ENCODE data around the gene SRPK2.
A peak's percentile ranks its signal among the peaks of the same experiment; 100 is the strongest.
"Not testable (repeated sequence)": the region's sequence is repeated elsewhere in the genome, so short reads cannot be mapped to it uniquely, and the experiment has no call there.

SRPK2 gene

GRCh38 chr7:105297309-105297708 is 91.4 kb downstream of the SRPK2 start:
- DNase-seq: no peak

GRCh38 chr7:105296491-105296890 is 92.2 kb downstream of the SRPK2 start:
- DNase-seq: no peak

- DNase-seq: peak; percentile 71
Measured at GRCh38 chr7:105295596-105296352, 92.9 kb downstream of the SRPK2 start.

- DNase-seq: not testable (repeated sequence)
Measured at GRCh38 chr7:105294482-105294881, 94.2 kb downstream of the SRPK2 start.

- no peak for DNase-seq
Measured at GRCh38 chr7:105289704-105290103, 99.0 kb downstream of the SRPK2 start.

- DNase-seq: no peak
Measured at GRCh38 chr7:105286441-105286840, 102.3 kb downstream of the SRPK2 start.

- DNase-seq: no peak
Measured at GRCh38 chr7:105285118-105285874, 103.4 kb downstream of the SRPK2 start.

- DNase-seq: no peak
Measured at GRCh38 chr7:105284014-105284413, 104.7 kb downstream of the SRPK2 start.

GRCh38 chr7:105281966-105282365 is 106.8 kb downstream of the SRPK2 start:
- DNase-seq: no peak

GRCh38 chr7:105279688-105280007 is 109.1 kb downstream of the SRPK2 start:
- no peak for DNase-seq

GRCh38 chr7:105278973-105279687 is 109.6 kb downstream of the SRPK2 start:
- DNase-seq: no peak

- no peak for DNase-seq
Measured at GRCh38 chr7:105278565-105278964, 110.2 kb downstream of the SRPK2 start.

- no peak for DNase-seq
Measured at GRCh38 chr7:105277341-105277740, 111.4 kb downstream of the SRPK2 start.

GRCh38 chr7:105270117-105270516 is 118.6 kb downstream of the SRPK2 start:
- no peak for DNase-seq

GRCh38 chr7:105269397-105269796 is 119.3 kb downstream of the SRPK2 start:
- no peak for DNase-seq

GRCh38 chr7:105268511-105269392 is 120.0 kb downstream of the SRPK2 start:
- DNase-seq: peak; percentile 54

GRCh38 chr7:105268056-105268455 is 120.7 kb downstream of the SRPK2 start:
- no peak for DNase-seq

GRCh38 chr7:105267244-105267643 is 121.5 kb downstream of the SRPK2 start:
- DNase-seq: no peak

- no peak for DNase-seq
Measured at GRCh38 chr7:105264707-105265106, 124.0 kb downstream of the SRPK2 start.

GRCh38 chr7:105261689-105262088 is 127.0 kb downstream of the SRPK2 start:
- peak; percentile 35 for DNase-seq

GRCh38 chr7:105260201-105260871 is 128.4 kb downstream of the SRPK2 start:
- not testable (repeated sequence) for DNase-seq

- DNase-seq: not testable (repeated sequence)
Measured at GRCh38 chr7:105258919-105259318, 129.8 kb downstream of the SRPK2 start.

Data from MV-4-11 (cell line).